ENCODE results near the gene LRP1B.
"Not testable (repeated sequence)": the region's sequence is repeated elsewhere in the genome, so short reads cannot be mapped to it uniquely, and the experiment has no call there.

The LRP1B gene

GRCh38 chr2:142100970-142101369 lies 29.8 kb downstream of the LRP1B start:
- no peak for DNase-seq

GRCh38 chr2:142100139-142100873 lies 30.5 kb downstream of the LRP1B start:
- DNase-seq: no peak

- DNase-seq: no peak
Observed at GRCh38 chr2:142097711-142098110, 33.1 kb downstream of the LRP1B start.

- no peak for DNase-seq
Observed at GRCh38 chr2:142095647-142096046, 35.2 kb downstream of the LRP1B start.

- DNase-seq: no peak
Observed at GRCh38 chr2:142094233-142094632, 36.6 kb downstream of the LRP1B start.

GRCh38 chr2:142088058-142088568 lies 42.7 kb downstream of the LRP1B start:
- no peak for DNase-seq

GRCh38 chr2:142087585-142087984 lies 43.2 kb downstream of the LRP1B start:
- not testable (repeated sequence) for DNase-seq

- no peak for DNase-seq
Observed at GRCh38 chr2:142082368-142082767, 48.4 kb downstream of the LRP1B start.

GRCh38 chr2:142076317-142076716 lies 54.5 kb downstream of the LRP1B start:
- no peak for DNase-seq

- DNase-seq: no peak
Observed at GRCh38 chr2:142075826-142076225, 55.0 kb downstream of the LRP1B start.

- DNase-seq: no peak
Observed at GRCh38 chr2:142069251-142069888, 61.4 kb downstream of the LRP1B start.

GRCh38 chr2:142065700-142066099 lies 65.1 kb downstream of the LRP1B start:
- DNase-seq: no peak

GRCh38 chr2:142065156-142065555 lies 65.7 kb downstream of the LRP1B start:
- no peak for DNase-seq

GRCh38 chr2:142061733-142062132 lies 69.1 kb downstream of the LRP1B start:
- DNase-seq: no peak

GRCh38 chr2:142058149-142058548 lies 72.7 kb downstream of the LRP1B start:
- DNase-seq: no peak

GRCh38 chr2:142056784-142057183 lies 74.0 kb downstream of the LRP1B start:
- DNase-seq: no peak

GRCh38 chr2:142052220-142052863 lies 78.5 kb downstream of the LRP1B start:
- DNase-seq: no peak

- DNase-seq: no peak
Observed at GRCh38 chr2:142048581-142048980, 82.2 kb downstream of the LRP1B start.

GRCh38 chr2:142045641-142046040 lies 85.2 kb downstream of the LRP1B start:
- no peak for DNase-seq

- no peak for DNase-seq
Observed at GRCh38 chr2:142044197-142044596, 86.6 kb downstream of the LRP1B start.

- DNase-seq: no peak
Observed at GRCh38 chr2:142042536-142043199, 88.1 kb downstream of the LRP1B start.

GRCh38 chr2:142041996-142042395 lies 88.8 kb downstream of the LRP1B start:
- DNase-seq: no peak

- DNase-seq: no peak
Observed at GRCh38 chr2:142041105-142041504, 89.7 kb downstream of the LRP1B start.
